ENCODE data around the gene SPRR2E.
"Not testable (repeated sequence)": the region's sequence is repeated elsewhere in the genome, so short reads cannot be mapped to it uniquely, and the experiment has no call there.

Gene SPRR2E

GRCh38 chr1:153058826-153059784 is 35.2 kb downstream of the SPRR2E start:
- DNase-seq (ENCODE audit: low read depth) = peak; percentile 4

GRCh38 chr1:153058154-153058553 is 36.2 kb downstream of the SPRR2E start:
- peak; percentile 20 for DNase-seq (ENCODE audit: low read depth)

- no peak for DNase-seq (ENCODE audit: low read depth)
Observed at GRCh38 chr1:153057375-153057774, 37.0 kb downstream of the SPRR2E start, which contains the start of gene SPRR2A. Gene SPRR2A, minus strand, starts transcription at chr1:153057512. Its CDS starts 777 bp downstream, at chr1:153056735.

GRCh38 chr1:153056111-153056510 is 38.2 kb downstream of the SPRR2E start:
- DNase-seq (ENCODE audit: low read depth) = not testable (repeated sequence)

- DNase-seq (ENCODE audit: low read depth) = no peak
Observed at GRCh38 chr1:153049211-153049610, 45.1 kb downstream of the SPRR2E start.

All from ELR (cell line).